ENCODE results near the gene PCDHGB7.

GRCh38 chr5:141437221-141437620, 19.7 kb downstream of the PCDHGB7 start:
- TF ChIP-seq, protein P1, sequence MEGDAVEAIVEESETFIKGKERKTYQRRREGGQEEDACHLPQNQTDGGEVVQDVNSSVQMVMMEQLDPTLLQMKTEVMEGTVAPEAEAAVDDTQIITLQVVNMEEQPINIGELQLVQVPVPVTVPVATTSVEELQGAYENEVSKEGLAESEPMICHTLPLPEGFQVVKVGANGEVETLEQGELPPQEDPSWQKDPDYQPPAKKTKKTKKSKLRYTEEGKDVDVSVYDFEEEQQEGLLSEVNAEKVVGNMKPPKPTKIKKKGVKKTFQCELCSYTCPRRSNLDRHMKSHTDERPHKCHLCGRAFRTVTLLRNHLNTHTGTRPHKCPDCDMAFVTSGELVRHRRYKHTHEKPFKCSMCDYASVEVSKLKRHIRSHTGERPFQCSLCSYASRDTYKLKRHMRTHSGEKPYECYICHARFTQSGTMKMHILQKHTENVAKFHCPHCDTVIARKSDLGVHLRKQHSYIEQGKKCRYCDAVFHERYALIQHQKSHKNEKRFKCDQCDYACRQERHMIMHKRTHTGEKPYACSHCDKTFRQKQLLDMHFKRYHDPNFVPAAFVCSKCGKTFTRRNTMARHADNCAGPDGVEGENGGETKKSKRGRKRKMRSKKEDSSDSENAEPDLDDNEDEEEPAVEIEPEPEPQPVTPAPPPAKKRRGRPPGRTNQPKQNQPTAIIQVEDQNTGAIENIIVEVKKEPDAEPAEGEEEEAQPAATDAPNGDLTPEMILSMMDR (IDR thresholded peaks at IDR 0.05) = no peak
- TF ChIP-seq POLR2AphosphoS5 (IDR thresholded peaks at IDR 0.05; ENCODE audit: insufficient read depth in 1 of 2, low read depth in 1 of 2) = no peak

Data from vagina (tissue), 2 donors.